ENCODE results near the gene SERPINA1.
"Not testable (repeated sequence)": the region's sequence is repeated elsewhere in the genome, so short reads cannot be mapped to it uniquely, and the experiment has no call there.

The SERPINA1 gene

DNA sequence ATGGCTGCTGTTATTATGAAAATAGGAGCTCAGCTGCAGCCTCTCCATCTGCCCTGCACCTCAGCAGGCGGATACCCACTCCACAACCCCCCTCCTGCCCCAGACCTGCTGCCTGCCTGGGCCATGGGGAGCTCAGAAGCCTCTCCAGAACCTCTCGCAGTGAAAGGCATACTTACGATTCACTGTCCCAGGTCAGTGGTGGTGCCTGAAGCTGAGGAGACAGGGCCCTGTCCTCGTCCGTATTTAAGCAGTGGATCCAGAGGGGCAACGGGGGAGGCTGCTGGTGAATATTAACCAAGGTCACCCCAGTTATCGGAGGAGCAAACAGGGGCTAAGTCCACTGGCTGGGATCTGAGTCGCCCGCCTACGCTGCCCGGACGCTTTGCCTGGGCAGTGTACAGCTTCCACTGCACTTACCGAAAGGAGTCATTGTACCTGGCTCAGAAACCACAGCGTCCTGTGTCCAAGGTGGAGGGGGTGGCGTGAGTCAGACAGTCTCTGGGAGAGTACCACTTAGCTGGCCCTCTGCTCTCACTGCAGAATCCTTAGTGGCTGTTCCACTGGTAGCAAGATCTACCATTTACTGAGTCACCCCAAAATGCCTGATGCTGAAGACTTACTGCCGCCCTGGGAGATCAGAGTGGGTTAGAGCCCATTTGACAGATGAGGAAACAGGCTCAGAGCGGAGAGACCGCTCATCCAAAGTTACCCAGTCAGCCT lies at the start of gene SERPINA1:
TSS of gene SERPINA1 (minus strand) at position 219 of the 720 bp plus-strand sequence. CDS start 5,365 bp downstream, outside the sequence.
- no peak for DNase-seq

- DNase-seq, result no peak
Measured at GRCh38 chr14:94428610-94429009, 40.2 kb upstream of the SERPINA1 start.

DNA sequence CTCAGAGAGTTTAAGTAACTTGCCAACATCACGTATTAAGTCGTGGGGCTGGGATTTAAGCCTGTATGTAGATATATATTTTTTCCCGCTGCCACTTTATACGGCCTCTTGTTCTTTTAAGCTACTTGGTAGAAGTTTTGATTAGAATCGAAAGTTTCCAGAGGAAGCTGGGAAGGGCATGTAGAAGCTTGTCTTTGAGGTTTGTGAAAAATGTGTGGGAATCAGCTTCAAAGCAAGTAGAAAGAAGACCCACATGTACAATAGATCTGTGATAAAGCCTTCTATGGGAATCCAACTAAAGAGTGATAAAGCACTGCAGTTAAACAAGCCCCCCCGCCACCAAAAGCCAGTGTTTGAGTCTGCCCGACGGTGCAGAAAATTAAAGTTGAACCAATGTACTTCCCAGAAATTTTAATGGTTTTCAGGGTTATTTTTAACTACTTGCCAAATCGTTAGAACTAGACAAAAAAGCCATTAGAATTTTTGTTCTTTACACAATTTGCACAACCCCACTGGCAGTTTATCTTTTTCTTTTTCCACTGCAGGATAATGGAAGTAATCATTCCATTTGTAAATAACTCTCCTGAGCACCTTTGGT lies 38.7 kb upstream of the SERPINA1 start:
- DNase-seq, result no peak

DNA sequence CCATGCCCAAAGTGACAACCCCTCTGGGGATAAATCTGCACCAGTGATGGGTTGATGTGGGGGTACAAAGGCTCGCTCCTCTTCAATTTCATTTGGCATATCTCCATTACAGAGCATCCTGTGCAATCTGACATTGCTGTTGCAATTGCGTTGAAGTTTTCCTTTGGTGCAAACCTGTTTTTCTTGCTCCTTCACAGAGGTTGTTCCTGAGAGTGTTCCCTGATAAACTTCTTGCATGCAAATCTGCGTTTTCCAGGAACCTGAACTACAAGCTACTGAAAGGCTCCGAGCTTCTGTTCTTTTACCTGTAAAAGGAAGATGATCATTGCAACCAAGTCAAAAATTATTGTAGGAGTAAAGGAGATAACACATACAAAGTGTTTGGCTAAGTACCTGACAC lies 38.1 kb upstream of the SERPINA1 start:
- DNase-seq, result no peak

DNA sequence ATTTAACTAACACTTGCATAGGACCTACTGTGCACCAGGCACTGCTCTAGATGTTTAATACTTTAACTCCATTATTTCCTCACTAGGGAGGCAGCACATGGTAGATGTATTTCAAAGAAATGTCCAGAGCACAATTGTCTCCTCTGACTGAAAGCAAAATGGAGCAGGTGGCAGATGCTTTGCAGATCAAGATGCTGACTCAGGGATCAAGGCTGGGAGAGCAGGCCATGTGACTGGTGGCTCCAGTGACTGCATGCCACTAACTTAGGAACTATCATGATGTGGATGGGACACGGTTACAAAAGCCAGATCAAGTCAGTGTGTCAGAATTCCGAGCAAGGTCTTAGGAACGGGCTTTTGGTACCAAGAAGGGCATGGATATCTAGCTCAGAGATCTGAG lies 36.0 kb upstream of the SERPINA1 start:
- DNase-seq, result no peak

GRCh38 chr14:94423453-94424056 lies 35.2 kb upstream of the SERPINA1 start:
- peak in 1 of 4 experiments; percentile 4 for DNase-seq

GRCh38 chr14:94421316-94421715 lies 32.9 kb upstream of the SERPINA1 start:
- no peak for DNase-seq

GRCh38 chr14:94417497-94418205 lies 29.2 kb upstream of the SERPINA1 start:
- not testable (repeated sequence) for DNase-seq

DNA sequence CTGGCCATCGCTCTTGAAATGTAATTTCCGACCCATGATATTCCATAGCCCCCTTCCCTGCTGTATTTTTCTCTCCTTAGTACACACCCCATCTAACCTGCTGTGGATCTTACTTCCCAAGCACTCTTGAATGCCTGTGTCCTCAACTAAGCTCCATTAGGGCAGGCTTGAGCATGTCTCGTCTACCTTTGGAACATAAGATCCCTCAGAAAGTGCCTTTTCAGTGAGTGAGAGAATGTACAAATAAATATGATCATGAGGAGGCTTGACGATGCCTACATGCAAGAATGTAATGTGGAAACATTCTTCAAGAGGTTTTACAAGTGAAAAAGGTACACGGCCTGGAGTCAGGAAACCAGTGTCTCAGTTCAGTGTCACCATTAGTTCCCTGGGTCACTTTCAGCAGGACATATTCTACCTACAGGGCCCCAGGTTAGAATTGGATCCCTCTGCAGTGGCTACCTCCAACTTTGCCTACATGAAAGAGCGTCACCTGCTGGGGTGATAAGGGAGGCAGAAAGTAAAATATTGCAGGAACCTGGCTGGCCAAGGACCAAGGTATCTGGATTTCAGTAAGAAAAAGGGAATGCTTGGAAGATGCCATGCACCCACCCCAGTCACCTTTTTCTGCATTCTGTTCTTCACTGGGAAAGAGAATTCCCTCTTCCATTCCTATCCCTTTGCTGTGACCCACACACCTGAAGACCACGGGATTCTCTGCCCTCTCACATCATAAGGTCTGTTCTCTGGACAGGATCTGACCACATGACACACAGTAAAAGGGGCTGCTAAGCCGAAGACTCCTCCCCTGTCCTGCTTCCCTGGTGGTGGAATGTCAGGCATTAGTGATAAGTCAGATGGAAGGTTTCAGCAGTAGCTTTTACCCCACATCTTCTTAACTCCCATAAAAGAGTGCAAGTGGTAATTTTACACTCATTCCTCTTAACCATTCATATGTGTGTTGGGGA lies 24.6 kb upstream of the SERPINA1 start:
- no peak for DNase-seq

- no peak for DNase-seq
Measured at GRCh38 chr14:94411638-94412037, 23.2 kb upstream of the SERPINA1 start.

DNA sequence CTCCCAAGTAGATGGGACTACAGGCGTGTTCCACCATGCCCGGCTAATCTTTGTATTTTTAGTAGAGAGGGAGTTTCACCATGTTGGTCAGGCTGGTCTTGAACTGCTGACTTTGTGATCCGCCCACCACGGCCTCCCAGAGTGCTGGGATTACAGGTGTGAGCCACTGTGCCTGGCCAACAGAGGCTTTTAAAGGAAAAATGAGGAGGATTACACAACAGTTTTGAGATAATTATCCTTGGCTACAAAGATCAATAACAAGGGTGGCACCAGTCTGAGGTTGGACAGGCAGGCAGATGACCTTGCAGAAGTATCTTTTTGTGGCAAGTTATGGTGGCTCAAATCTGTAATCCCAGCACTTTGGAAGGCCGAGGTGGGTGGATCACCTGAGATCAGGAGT lies 21.0 kb upstream of the SERPINA1 start:
- not testable (repeated sequence) for DNase-seq

- DNase-seq, result no peak
Measured at GRCh38 chr14:94408546-94409095, 20.2 kb upstream of the SERPINA1 start.

DNA sequence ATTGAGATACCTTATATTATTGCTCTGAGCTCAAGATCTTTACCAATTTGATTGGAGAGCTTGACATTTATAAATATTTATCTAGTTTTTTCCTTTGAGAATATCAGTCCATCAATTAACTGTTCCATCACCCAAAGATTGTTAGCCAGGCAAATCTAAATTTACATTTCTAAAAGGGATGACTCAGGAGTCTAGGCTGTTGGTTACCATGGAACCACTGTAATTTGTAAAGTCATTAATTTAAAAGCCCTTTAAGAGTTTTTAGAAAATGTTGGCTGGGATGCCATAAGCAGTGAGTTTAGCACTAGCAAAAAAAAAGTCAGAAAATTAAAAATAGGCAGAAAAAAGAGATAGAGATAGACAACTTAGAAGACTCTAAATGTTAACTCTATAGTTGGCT lies 19.5 kb upstream of the SERPINA1 start:
- DNase-seq, result no peak

DNA sequence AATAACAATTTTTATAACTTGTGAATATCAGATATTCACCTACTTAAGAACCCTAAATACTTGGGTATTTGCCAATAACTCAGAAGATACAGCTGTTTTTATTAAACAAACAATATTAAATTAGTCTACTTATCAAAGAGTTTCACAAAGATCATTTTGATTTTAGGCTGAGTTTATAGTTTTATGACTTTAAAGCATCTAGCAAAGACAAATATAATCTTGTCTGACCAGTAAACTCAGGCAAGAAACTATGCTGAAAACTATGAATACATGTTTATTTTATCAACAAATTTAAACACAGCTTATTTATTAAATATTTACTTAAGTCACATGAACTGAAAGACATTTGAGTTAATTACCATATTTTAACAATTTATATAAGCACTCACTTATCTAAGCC lies 18.5 kb upstream of the SERPINA1 start:
- DNase-seq, result no peak

DNA sequence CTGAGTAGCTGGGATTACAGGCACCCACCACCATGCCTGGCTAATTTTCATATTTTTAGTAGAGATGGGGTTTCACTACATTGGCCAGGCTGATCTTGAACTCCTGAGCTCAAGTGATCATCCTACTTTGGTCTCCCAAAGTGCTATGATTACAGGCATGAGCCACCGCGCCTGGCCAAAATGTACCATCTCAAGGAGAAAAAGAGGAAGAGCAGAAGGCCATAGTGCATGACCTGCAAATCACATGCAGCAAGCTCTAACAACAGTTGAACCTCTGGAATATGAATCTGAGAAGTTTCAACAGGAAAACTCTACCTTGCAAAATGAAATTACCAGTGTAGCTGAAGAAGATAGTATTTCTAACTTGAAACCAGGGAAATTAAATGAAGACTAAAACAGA lies 17.1 kb upstream of the SERPINA1 start:
- no peak for DNase-seq

DNA sequence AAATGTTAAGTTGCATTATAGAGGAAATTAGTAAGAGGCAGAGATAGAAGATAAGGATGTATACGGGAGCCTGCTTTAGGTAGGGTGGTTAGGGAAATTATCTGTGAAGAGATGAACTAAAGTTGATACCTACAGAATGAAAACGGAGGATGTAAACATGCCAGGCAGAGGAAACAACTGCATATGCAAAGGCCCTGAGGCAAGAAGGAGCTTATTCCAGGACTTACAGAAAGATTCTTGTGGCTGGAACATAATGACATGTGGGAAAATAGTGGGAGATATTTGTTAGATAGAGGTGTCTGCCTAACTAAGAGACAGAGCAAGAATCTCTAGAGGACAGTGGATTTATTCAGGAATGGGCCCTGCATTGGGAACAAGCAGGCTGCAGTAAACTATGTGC lies 16.2 kb upstream of the SERPINA1 start:
- no peak for DNase-seq

GRCh38 chr14:94403312-94403932 lies 15.0 kb upstream of the SERPINA1 start:
- DNase-seq, result no peak

DNA sequence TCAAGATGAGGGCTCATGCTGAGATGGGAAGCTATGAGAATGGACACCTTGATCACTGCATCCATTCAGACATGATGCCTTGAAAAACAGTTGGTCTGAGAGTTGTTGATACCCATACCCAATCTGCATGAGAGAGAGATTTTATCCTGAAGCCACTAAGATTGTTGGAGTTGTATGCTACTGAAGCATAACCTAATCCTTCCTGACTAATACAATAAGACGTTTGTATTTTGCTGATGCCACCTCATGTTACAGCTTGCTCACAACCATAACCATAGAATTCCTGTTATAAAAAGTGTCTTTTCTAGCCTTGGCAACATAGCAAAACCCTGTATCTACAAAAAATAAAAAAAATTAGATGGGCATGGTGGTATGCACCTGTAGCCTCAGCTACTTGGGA lies 12.7 kb upstream of the SERPINA1 start:
- no peak for DNase-seq

DNA sequence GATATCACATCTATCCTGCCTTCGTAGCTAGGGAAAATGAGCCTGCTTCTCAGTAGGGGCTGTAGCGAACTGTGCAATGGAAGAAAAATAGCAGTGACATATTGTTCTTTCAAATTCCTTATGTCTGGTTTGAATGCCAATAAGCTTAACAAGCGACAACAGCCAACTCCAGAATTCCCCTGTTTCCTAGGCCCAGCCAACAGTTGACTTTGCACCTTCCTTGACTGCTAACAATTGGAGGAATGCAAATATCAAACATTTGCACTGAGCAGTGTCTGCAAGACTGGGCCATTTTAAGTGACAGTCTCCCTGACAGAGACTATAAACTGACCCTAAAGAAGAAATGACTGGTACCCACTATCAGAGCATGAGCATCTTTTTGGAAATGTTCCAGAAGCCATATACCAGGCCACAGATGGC lies 12.0 kb upstream of the SERPINA1 start:
- no peak for DNase-seq

GRCh38 chr14:94398536-94398935 lies 10.1 kb upstream of the SERPINA1 start:
- DNase-seq, result no peak

- no peak for DNase-seq
Measured at GRCh38 chr14:94398182-94398479, 9.7 kb upstream of the SERPINA1 start.
